Endothelial cell (in vitro differentiated cells): Measurements from ENCODE around the gene PDE11A. TPM values are rescaled to one million over a fixed set of nuclear protein-coding genes. Genes with fewer than 3 reads are reported as not detected.

Experiments
- DNase-seq: peaks from one replicate; pipeline ENCODE4 v3.0.0; 2021; ENCODE audit warnings: low spot score
- H3K27ac Mint-ChIP-seq: one replicate; pipeline ENCODE4 v1.8.0; 2021; ENCODE audit warnings: mixed read lengths, inconsistent platforms; ENCODE audit not compliant: unreplicated experiment
- H3K27me3 Mint-ChIP-seq: one replicate; pipeline ENCODE4 v1.8.0; 2021; ENCODE audit warnings: mild to moderate bottlenecking, moderate library complexity, mixed read lengths, inconsistent platforms; ENCODE audit not compliant: unreplicated experiment
- H3K36me3 Mint-ChIP-seq: one replicate; pipeline ENCODE4 v1.8.0; 2021; ENCODE audit warnings: mild to moderate bottlenecking, low read depth, mixed read lengths, inconsistent platforms; ENCODE audit not compliant: unreplicated experiment
- H3K4me1 Mint-ChIP-seq: one replicate; pipeline ENCODE4 v1.8.0; 2021; ENCODE audit warnings: mild to moderate bottlenecking, mixed read lengths, inconsistent platforms; ENCODE audit not compliant: unreplicated experiment
- H3K4me3 Mint-ChIP-seq: one replicate; pipeline ENCODE4 v1.8.0; 2021; ENCODE audit warnings: mild to moderate bottlenecking, mixed read lengths, inconsistent platforms; ENCODE audit not compliant: unreplicated experiment
- H3K9me3 Mint-ChIP-seq: one replicate; pipeline ENCODE4 v1.8.0; 2021; ENCODE audit warnings: mixed read lengths, inconsistent platforms; ENCODE audit not compliant: unreplicated experiment
- CTCF ChIP-seq: fragments of 200-600 bp; sonication (generic); IDR thresholded peaks from one replicate; pipeline ENCODE4 v1.5.0; 2021; ENCODE audit warnings: antibody characterized with exemption; ENCODE audit not compliant: unreplicated experiment
- long read RNA-seq: library from polyadenylated mRNA; unstranded; transcript quantifications from one replicate; pipeline ENCODE4 v2.0.0, GENCODE V29; 2020; ENCODE audit not compliant: unreplicated experiment
- total RNA-seq: library from RNA; stranded (reverse); fragmentation: NEBNext Ultra II Directional; extraction: Animal tissue kit (Norgen Biotek cat#: 25700); gene quantifications from one replicate; pipeline ENCODE4 v1.2.1, GENCODE V29; 2021; ENCODE audit not compliant: unreplicated experiment

The PDE11A gene
- total RNA-seq: 1.7 TPM
- long read RNA-seq: 0 reads

GRCh38 chr2:178072383-178073301 lies at the start of gene PDE11A:
Gene PDE11A, minus strand, starts transcription at chr2:178072777. Its CDS starts 340 bp downstream, at chr2:178072437.
- peak; percentile 70 for DNase-seq
- no peak within 1 kb of the TSS for H3K27ac Mint-ChIP-seq
- H3K27me3 Mint-ChIP-seq: peaks cover 1% of the 10 kb centered on the region
- no peaks in the 10 kb centered on the region for H3K9me3 Mint-ChIP-seq
- H3K4me1 Mint-ChIP-seq: peaks cover 5% of the 10 kb centered on the region
- TF ChIP-seq CTCF: no peak
- H3K36me3 Mint-ChIP-seq: no peaks in the 10 kb centered on the region
- peak within 1 kb of the TSS; percentile 88 for H3K4me3 Mint-ChIP-seq

GRCh38 chr2:178119179-178119922 lies 46.8 kb upstream of the PDE11A start:
- H3K4me1 Mint-ChIP-seq: no peaks in the 10 kb centered on the region
- H3K36me3 Mint-ChIP-seq: no peaks in the 10 kb centered on the region
- no peaks in the 10 kb centered on the region for H3K9me3 Mint-ChIP-seq
- no peak for DNase-seq
- no peak overlapping the region for H3K27ac Mint-ChIP-seq
- peaks cover 2% of the 10 kb centered on the region for H3K27me3 Mint-ChIP-seq
- TF ChIP-seq CTCF: no peak
- no peak overlapping the region for H3K4me3 Mint-ChIP-seq

GRCh38 chr2:178117725-178118124 lies 45.1 kb upstream of the PDE11A start:
- Mint-ChIP-seq H3K36me3 (no peaks in the 10 kb centered on the region), H3K4me1 (peaks cover 5% of the 10 kb centered on the region), H3K9me3 (no peaks in the 10 kb centered on the region), H3K27me3 (peaks cover 2% of the 10 kb centered on the region), H3K27ac (no peak overlapping the region), H3K4me3 (no peak overlapping the region)
- TF ChIP-seq CTCF: no peak
- DNase-seq: no peak

- H3K4me1 Mint-ChIP-seq: peaks cover 5% of the 10 kb centered on the region
- H3K36me3 Mint-ChIP-seq: no peaks in the 10 kb centered on the region
- no peaks in the 10 kb centered on the region for H3K9me3 Mint-ChIP-seq
- H3K27me3 Mint-ChIP-seq: no peaks in the 10 kb centered on the region
- no peak overlapping the region for H3K4me3 Mint-ChIP-seq
- H3K27ac Mint-ChIP-seq: no peak overlapping the region
- no peak for TF ChIP-seq CTCF
- DNase-seq: no peak
These were observed 42.7 kb upstream of the PDE11A start for GRCh38 chr2:178115271-178115670.
